HFF-Myc (cell line): ENCODE measurements around the gene ARMH4.

Experiments used
- DNase-seq: peaks from one replicate; pipeline ENCODE4 v3.0.0-alpha.2; 2011; ENCODE audit warnings: low read depth; ENCODE audit errors: extremely low read depth
- H3K4me3 ChIP-seq: replicated peaks from 2 replicates; pipeline ENCODE4 v1.5.1; 2011; ENCODE audit warnings: low read depth, mild to moderate bottlenecking, control low read depth, low read length
- TF ChIP-seq, protein P1 (sequence below): IDR thresholded peaks from 2 replicates; pipeline ENCODE4 v1.5.1; 2012; ENCODE audit warnings: mild to moderate bottlenecking, low read depth, low read length, control low read depth; ENCODE audit errors: missing control alignments

Gene ARMH4

DNA sequence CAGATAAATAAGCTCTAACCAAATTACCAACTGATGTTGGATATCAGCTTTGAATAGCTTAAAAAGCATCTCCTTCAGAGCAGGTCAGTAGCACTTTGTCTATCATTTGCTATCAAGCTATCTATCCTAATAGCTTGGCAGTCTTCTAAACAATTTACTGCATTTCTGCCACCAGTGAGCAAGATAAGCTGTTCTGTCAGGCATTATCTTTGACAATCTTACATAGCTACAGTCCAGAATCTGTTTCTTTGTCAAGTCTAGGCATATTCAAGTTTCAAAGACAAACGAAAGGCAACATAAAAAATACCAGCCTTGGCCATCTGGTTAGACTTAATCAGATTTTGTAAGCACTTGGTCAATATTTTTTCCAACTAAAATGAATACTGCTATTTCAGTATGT is 5.6 kb downstream of the ARMH4 start:
- TF ChIP-seq, protein P1, sequence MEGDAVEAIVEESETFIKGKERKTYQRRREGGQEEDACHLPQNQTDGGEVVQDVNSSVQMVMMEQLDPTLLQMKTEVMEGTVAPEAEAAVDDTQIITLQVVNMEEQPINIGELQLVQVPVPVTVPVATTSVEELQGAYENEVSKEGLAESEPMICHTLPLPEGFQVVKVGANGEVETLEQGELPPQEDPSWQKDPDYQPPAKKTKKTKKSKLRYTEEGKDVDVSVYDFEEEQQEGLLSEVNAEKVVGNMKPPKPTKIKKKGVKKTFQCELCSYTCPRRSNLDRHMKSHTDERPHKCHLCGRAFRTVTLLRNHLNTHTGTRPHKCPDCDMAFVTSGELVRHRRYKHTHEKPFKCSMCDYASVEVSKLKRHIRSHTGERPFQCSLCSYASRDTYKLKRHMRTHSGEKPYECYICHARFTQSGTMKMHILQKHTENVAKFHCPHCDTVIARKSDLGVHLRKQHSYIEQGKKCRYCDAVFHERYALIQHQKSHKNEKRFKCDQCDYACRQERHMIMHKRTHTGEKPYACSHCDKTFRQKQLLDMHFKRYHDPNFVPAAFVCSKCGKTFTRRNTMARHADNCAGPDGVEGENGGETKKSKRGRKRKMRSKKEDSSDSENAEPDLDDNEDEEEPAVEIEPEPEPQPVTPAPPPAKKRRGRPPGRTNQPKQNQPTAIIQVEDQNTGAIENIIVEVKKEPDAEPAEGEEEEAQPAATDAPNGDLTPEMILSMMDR = no peak

DNA sequence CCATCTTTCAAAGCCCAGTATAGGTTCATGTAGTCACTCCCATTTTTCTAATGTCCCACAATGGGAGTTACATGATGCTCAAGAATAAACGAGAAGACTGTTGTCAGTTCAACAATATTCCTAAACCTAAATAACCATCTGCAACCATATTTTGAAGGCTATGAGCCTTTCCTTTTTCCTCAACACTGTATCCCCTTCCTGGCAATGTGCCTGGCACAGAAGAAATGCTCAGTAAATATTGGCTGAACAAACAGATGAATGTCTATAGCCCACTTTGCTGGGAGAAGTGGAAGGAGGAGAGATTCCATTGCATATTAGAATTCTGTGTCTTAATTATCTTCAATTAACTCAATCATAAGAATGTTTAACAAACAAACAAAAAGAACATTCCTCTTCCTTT is 6.1 kb downstream of the ARMH4 start:
- no peak overlapping the region for H3K4me3 ChIP-seq
- TF ChIP-seq, protein P1 = no peak
- no peak for DNase-seq

More for the DNA sequence above, 5.6 kb downstream of the ARMH4 start:
- no peak for DNase-seq
- H3K4me3 ChIP-seq = no peak overlapping the region

DNA sequence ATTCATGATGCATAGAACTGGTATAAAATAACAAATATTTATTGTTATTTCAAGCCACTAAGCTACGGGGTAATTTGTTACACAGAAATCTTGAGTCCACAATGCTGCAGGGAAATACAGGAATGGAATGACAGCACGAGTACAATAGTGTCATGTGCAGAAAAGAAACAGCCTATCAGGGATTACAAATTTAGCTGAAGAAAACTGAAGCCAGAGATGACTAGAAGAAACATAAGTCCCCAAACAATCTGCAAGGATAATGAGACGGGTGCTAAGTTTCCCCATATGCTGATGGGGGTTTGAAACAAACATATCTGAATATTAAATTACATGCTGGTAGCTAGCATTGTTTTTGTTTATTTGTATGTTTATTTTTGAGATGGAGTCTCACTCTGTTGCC is 8.9 kb downstream of the ARMH4 start:
- TF ChIP-seq, protein P1 = no peak
- H3K4me3 ChIP-seq = no peak overlapping the region
- DNase-seq = no peak

DNA sequence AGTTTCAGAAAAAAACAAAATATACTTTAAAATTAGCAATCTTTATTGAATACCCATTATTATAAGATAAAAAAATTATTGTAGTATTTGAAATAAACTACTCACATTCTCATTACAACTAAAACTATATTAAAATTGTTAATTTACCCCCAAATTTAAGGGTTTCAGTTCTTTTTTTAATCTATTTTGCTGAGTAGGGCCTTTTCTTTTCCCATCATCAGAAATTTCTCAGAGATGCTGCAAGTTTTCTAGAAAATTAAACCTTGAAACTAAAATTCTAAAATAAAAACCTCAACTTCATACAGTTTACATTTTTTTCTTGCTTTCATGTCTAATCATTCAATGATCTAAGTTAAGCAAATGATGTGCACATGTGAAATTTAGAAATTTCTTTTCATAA is 10.1 kb downstream of the ARMH4 start:
- TF ChIP-seq, protein P1 = no peak
- no peak for DNase-seq
- no peak overlapping the region for H3K4me3 ChIP-seq

DNA sequence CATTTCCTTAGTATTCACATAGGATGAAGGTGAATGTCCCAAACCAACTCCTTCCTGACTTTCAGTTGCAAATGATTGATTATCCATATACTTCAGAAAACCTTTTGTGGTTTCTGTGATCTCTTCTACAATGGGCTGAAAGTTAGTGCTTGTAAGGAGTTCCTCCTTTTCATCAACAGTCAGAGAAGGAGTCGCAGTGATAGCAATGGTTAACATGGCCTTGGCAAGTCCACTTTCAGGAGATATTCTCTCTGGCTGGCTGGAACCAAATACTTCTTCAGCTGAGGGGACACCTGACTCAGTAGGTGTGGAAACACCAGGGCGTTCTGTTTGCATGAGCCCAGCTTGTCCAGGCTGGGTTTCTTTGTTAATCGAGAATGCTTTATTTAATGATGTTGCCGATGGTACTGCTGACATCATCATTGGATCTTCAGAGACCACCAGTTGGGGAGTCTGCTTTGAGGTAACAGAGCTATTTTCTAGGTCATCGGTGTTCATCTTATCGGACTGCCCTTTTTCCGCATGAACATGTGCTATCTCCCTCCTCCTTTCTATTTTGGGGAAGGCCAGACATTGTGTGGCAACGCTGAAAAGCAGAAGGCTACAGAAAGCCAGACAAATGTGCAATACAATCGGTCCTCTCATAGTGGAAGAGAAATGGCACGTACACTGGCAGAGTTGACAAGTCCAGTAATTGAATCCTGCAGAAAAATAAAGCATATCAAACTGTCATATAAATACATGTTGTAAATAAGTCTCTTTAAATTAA is 13.1 kb downstream of the ARMH4 start:
- H3K4me3 ChIP-seq = no peak overlapping the region
- TF ChIP-seq, protein P1 = no peak
- no peak for DNase-seq

DNA sequence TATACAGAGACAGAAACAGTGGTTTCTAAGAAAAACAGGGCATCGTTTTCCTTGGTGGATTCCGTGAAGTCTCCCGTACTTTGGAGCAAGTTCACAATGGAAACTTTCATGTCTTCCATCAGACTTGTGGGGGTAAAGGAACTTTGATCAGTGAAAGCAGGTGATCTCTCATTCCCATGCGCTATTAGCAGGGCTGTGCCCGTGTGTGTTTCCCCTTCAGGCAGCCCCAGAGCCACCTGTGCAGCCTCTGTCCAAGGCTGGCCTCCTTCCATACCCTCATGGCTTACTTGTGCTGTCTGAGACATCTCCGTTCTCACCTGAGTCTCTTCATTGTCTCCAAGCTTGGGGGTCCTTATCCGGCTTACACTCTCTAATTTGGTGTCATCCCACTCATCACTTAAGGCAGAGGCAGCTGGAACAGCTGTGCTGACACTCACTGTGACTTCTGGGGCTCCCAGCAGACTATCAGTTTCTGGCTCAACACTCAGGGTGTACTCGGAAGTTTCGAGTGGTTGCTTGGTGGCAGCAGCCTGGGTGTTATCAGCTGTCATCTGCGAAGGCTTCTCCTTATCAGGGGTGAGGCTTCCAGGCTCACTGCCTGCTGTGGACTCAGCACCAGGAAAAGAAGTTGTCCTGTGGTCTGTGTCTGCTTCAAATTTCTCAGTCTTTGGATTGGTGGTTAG is 13.8 kb downstream of the ARMH4 start:
- no peak for DNase-seq
- TF ChIP-seq, protein P1 = no peak
- H3K4me3 ChIP-seq = no peak overlapping the region

DNA sequence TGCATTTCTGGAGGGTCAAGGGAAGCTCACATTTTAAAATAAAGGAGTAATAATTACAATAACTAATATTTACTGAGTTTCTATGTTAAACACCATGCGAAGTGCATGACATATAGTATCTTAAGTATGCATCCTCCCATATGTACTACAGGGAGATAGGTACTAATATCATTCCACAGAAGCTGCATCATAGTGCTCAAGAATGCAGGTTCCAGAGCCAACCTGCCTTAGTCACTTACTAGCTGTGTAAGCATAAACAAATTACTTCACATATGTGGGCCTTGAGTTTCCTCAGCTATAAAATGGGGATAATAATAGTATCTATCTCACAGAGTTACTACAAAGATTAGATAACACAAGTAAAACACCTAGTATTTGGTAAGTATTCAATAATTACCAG is 18.3 kb downstream of the ARMH4 start:
- H3K4me3 ChIP-seq = no peak overlapping the region
- TF ChIP-seq, protein P1 = no peak
- no peak for DNase-seq
